HepG2 (cell line): Measurements from ENCODE around the gene CCDC158. TPM values are rescaled to one million over a fixed set of nuclear protein-coding genes. Genes with fewer than 3 reads are reported as not detected.

Experiments
- ATAC-seq: fragments of 200-7000 bp; cut with Tn5 transposase; 3 replicates; pipeline ENCODE4 v1.9.1; 2020; ENCODE audit warnings: mild to moderate bottlenecking, moderate library complexity
- BruUV-seq: library from RNA; stranded (reverse); fragments of 400-500 nt; replicated peaks from 2 replicates; lab custom pipeline; 2021; lab: Mats Ljungman, UMichigan
- CTCF ChIA-PET: fragments of 300-600 bp; formaldehyde crosslinking; extraction: SDS; loops from one replicate; lab custom pipeline; 2021; ENCODE audit warnings: low total read pairs, inconsistent platforms, low intra/inter-chr PET ratio; lab: Yijun Ruan, JAX
- POLR2A ChIA-PET: fragments of 350-600 bp; sonication (Branson Sonifier 250); formaldehyde crosslinking; loops from one replicate; lab custom pipeline; 2020; ENCODE audit warnings: antibody characterized with exemption, inconsistent platforms; lab: Yijun Ruan, JAX
- DNase-seq: peaks from one replicate; pipeline ENCODE4 v3.0.0-alpha.2; 2015; ENCODE audit warnings: low spot score
- FAIRE-seq: peaks from 3 replicates; lab custom pipeline; 2011; peaks lifted over from hg19 to GRCh38; lab: Jason Lieb, UNC
- H2AFZ ChIP-seq: one replicate; pipeline ENCODE4 v1.6.1; 2011; ENCODE audit warnings: low read length, inconsistent platforms
- H3K27ac ChIP-seq: fragments of 300-600 bp; 3 replicates; pipeline ENCODE4 v1.8.0; 2011; ENCODE audit warnings: mixed run types, mild to moderate bottlenecking, mixed read lengths, low read length, inconsistent platforms; ENCODE audit not compliant: insufficient read depth; ENCODE audit errors: extremely low read length
- H3K27me3 ChIP-seq, 2 experiments: fragments of 200-600 bp in 1 of 2; 2 replicates in 1 of 2; 3 replicates in 1 of 2; pipeline versions ENCODE4 v1.6.0 to v1.8.0; 2011; ENCODE audit warnings: low read length in 2 of 2, mild to moderate bottlenecking in 2 of 2, moderate library complexity in 2 of 2, inconsistent platforms in 1 of 2; ENCODE audit not compliant: insufficient read depth in 2 of 2, control insufficient read depth in 1 of 2
- H3K36me3 ChIP-seq, 2 experiments: fragments of 200-600 bp in 1 of 2; replicated peaks in 1 of 2; 2 replicates in 1 of 2; 3 replicates in 1 of 2; pipeline versions ENCODE4 v1.5.1 to v1.8.0; 2011; ENCODE audit warnings: low read length in 2 of 2, inconsistent platforms in 1 of 2; ENCODE audit not compliant: insufficient read depth in 2 of 2, control insufficient read depth in 1 of 2
- H3K4me1 ChIP-seq: 2 replicates; pipeline ENCODE4 v1.5.1; 2012; ENCODE audit warnings: low read length, inconsistent platforms; ENCODE audit not compliant: insufficient read depth
- H3K4me2 ChIP-seq: 2 replicates; pipeline ENCODE4 v1.6.0; 2011; ENCODE audit warnings: low read depth, low read length, inconsistent platforms
- H3K4me3 ChIP-seq, 3 experiments: fragments of 200-600 bp in 1 of 3; sonication (generic), shearing (Covaris generic) in 1 of 3; replicated peaks in 1 of 3; 2 replicates each; pipeline ENCODE4 v1.5.1; 2011 to 2016; ENCODE audit warnings: low read length in 3 of 3, inconsistent platforms in 2 of 3, low read depth in 2 of 3, mild to moderate bottlenecking in 2 of 3, control low read depth in 1 of 3, mixed read lengths in 1 of 3; ENCODE audit not compliant: insufficient read depth in 1 of 3
- H3K79me2 ChIP-seq: one replicate; pipeline ENCODE4 v1.6.1; 2011; ENCODE audit warnings: low read length, inconsistent platforms; ENCODE audit not compliant: insufficient read depth
- H3K9ac ChIP-seq: 2 replicates; pipeline ENCODE4 v1.6.0; 2011; ENCODE audit warnings: mild to moderate bottlenecking, low read depth, low read length, inconsistent platforms; ENCODE audit not compliant: insufficient read depth
- H3K9me3 ChIP-seq: 2 replicates; pipeline ENCODE4 v1.5.1; 2012; ENCODE audit warnings: mild to moderate bottlenecking, low read length
- H4K20me1 ChIP-seq: 2 replicates; pipeline ENCODE4 v1.6.0; 2011; ENCODE audit warnings: inconsistent platforms, mild to moderate bottlenecking, low read length, moderate library complexity; ENCODE audit not compliant: insufficient read depth
- ATF7 ChIP-seq, 2 experiments: fragments of 450-650 bp in 1 of 2; sonication (generic) in 1 of 2; formaldehyde crosslinking in 1 of 2; IDR thresholded peaks; 2 replicates each; pipeline versions ENCODE4 v1.4.0 to v1.6.1; 2016 to 2020; ENCODE audit warnings: antibody characterized with exemption in 1 of 2, mild to moderate bottlenecking in 1 of 2, missing genetic modification reagents in 1 of 2
- CREB1 ChIP-seq, 2 experiments: fragments of 450-650 bp in 1 of 2; IDR thresholded peaks; 2 replicates each; pipeline ENCODE4 v1.6.1; 2016 to 2017; ENCODE audit warnings: control low read depth in 1 of 2, mild to moderate bottlenecking in 1 of 2, missing compliant biosample characterization in 1 of 2, missing genetic modification characterization in 1 of 2
- RBM22 ChIP-seq: fragments of 200-400 bp; formaldehyde crosslinking; optimal IDR thresholded peaks from 2 replicates; pipeline ENCODE3; 2017; ENCODE audit warnings: mild to moderate bottlenecking, low read length, moderate library complexity
- ZNF136 ChIP-seq: sonication (generic); formaldehyde crosslinking; IDR thresholded peaks from 2 replicates; pipeline ENCODE4 v1.8.1; 2022; ENCODE audit warnings: low read depth, mild to moderate bottlenecking, moderate library complexity, missing genetic modification reagents
- ZNF275 ChIP-seq: sonication (generic); formaldehyde crosslinking; IDR thresholded peaks from 2 replicates; pipeline ENCODE4 v1.8.0; 2022; ENCODE audit warnings: missing genetic modification reagents, mild to moderate bottlenecking, inconsistent platforms, borderline replicate concordance
- ZNF644 ChIP-seq: IDR thresholded peaks from 2 replicates; pipeline ENCODE4 v1.6.1; 2016; ENCODE audit warnings: low read depth
- ZNF674 ChIP-seq: sonication (generic); formaldehyde crosslinking; IDR thresholded peaks from 2 replicates; pipeline ENCODE4 v1.5.0; 2020; ENCODE audit warnings: low read depth, mild to moderate bottlenecking, missing genetic modification reagents
- in situ Hi-C: cut with HindIII; loops from 2 replicates; pipeline ENCODE4 v1.10.0; 2017; ENCODE audit warnings: low pct_unique_long_range_greater_than_20kb; ENCODE audit not compliant: extremely low pct_ligation_motif_present
- intact Hi-C: fragments of 100-400 bp; cut with micrococcal nuclease; formaldehyde crosslinking; loops from one replicate; pipeline ENCODE4 v1.10.0; 2022; ENCODE audit not compliant: unreplicated experiment
- polyA plus RNA-seq, 8 experiments: library from polyadenylated mRNA; depleted of rRNA in 3 of 8; stranded (reverse) in 7 of 8; unstranded in 1 of 8; fragments of >200 nt; fragmentation: Illumina TruSeq in 4 of 8; extraction: Trizol in 4 of 8; gene quantifications; 2 replicates each; pipeline versions ENCODE4 v1.2.1 to v1.2.3, GENCODE V29; 2011 to 2016; ENCODE audit warnings: low read depth in 4 of 8, missing spikeins in 1 of 8, mixed read lengths in 1 of 8; ENCODE audit not compliant: insufficient read depth in 1 of 8
- total RNA-seq, 5 experiments: library from RNA; depleted of rRNA; stranded (reverse); fragments of >200 nt; fragmentation: Illumina TruSeq; extraction: Trizol; gene quantifications; 2 replicates each; pipeline ENCODE4 v1.2.3, GENCODE V29; 2016; ENCODE audit warnings: low read depth in 1 of 5
- TF ChIP-seq, protein P1 (sequence below): sonication (generic); formaldehyde crosslinking; IDR thresholded peaks from 2 replicates; pipeline ENCODE4 v1.4.0; 2020; ENCODE audit warnings: missing genetic modification reagents, low read depth, mild to moderate bottlenecking, borderline replicate concordance

CCDC158 gene
- total and polyA plus RNA-seq, 2 of the 13 experiments (the other 11 are each of a cell fraction or from before 2014, with no cell fraction given), result not detected

DNA sequence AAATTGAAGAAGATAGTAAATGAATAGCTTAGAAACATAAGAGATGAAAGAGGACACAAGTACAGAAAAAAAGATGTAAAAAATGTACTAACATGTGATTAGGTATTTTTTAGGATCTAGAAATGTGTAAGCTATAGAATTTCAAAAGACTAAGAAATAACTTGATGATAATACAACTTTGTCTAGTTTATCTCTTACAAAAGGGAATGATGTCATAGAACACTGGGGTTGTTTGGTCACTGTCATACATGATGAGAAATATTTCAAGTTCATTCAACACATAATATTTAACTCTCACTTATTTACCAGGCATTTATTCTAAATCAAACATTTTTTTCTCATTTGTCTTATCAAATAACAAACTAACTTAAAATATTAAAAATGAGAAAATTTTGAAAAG is 95.9 kb downstream of the CCDC158 start:
- H3K79me2 ChIP-seq, result no peaks in the 10 kb centered on the region
- H3K27me3 ChIP-seq, result no peaks in the 10 kb centered on the region
- H3K36me3 ChIP-seq, result no peaks in the 10 kb centered on the region
- in situ Hi-C loops, result no loop called here
- ChIA-PET CTCF (no interaction called here), POLR2A (no interaction called here)
- H4K20me1 ChIP-seq, result no peaks in the 10 kb centered on the region
- H3K9ac ChIP-seq, result no peak overlapping the region
- no peak for FAIRE-seq
- H3K9me3 ChIP-seq, result peaks cover 19% of the 10 kb centered on the region
- no peak overlapping the region for H3K4me2 ChIP-seq
- H2AFZ ChIP-seq, result no peak overlapping the region
- intact Hi-C loops, result no loop called here
- BruUV-seq, result no TSS peak
- H3K4me1 ChIP-seq, result no peaks in the 10 kb centered on the region
- H3K4me3 ChIP-seq, result no peak overlapping the region
- TF ChIP-seq RBM22 (no peak), ZNF644 (CRISPR knock-in tag) (no peak), ATF7 (IDR thresholded peaks at IDR 0.05) (peak; percentile 76), ATF7 (CRISPR knock-in tag; IDR thresholded peaks at IDR 0.05) (no peak), ZNF136 (CRISPR knock-in tag) (no peak), ZNF275 (CRISPR knock-in tag) (no peak), ZNF674 (CRISPR knock-in tag) (no peak), CREB1 (IDR thresholded peaks at IDR 0.05) (0 out of 2 replicates have a peak, but pooled peaks have one; percentile 25), CREB1 (CRISPR knock-in tag; IDR thresholded peaks at IDR 0.05) (no peak)
- TF ChIP-seq, protein P1, sequence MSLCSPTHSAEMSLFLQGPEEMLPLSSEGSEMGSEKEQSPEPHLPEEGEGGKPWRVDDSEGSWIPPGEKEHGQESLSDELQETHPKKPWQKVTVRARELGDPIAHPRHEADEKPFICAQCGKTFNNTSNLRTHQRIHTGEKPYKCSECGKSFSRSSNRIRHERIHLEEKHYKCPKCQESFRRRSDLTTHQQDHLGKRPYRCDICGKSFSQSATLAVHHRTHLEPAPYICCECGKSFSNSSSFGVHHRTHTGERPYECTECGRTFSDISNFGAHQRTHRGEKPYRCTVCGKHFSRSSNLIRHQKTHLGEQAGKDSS (CRISPR knock-in tag), result no peak
- no peak for ATAC-seq
- no peak overlapping the region for H3K27ac ChIP-seq
- DNase-seq, result no peak
